Jurkat, Clone E6-1 (cell line): ENCODE results near the gene SPATA17. TPM values are rescaled to one million over a fixed set of nuclear protein-coding genes. Genes with fewer than 3 reads are reported as not detected.
"Not testable (repeated sequence)": the region's sequence is repeated elsewhere in the genome, so short reads cannot be mapped to it uniquely, and the experiment has no call there.

Source experiments
- DNase-seq: peaks from one replicate; pipeline ENCODE4 v3.0.0-alpha.2; 2011; ENCODE audit warnings: low read depth, low spot score
- H3K4me3 ChIP-seq: 2 replicates; pipeline ENCODE4 v1.5.1; 2011; ENCODE audit warnings: mild to moderate bottlenecking, low read length, control low read depth, moderate library complexity
- polyA plus RNA-seq: library from polyadenylated mRNA; unstranded; fragments of >200 nt; gene quantifications from one replicate; pipeline ENCODE4 v1.2.1, GENCODE V29; 2012; ENCODE audit warnings: missing spikeins; ENCODE audit not compliant: insufficient read length, insufficient read depth

Gene SPATA17, protein sequence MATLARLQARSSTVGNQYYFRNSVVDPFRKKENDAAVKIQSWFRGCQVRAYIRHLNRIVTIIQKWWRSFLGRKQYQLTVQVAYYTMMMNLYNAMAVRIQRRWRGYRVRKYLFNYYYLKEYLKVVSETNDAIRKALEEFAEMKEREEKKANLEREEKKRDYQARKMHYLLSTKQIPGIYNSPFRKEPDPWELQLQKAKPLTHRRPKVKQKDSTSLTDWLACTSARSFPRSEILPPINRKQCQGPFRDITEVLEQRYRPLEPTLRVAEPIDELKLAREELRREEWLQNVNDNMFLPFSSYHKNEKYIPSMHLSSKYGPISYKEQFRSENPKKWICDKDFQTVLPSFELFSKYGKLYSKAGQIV
- polyA plus RNA-seq: 0.98 TPM

- peak; percentile 85 for DNase-seq
- peak within 1 kb of the TSS; percentile 82 for H3K4me3 ChIP-seq
Observed at GRCh38 chr1:217630711-217631591, at the start of gene SPATA17, which contains the start of gene GPATCH2. SPATA17 (plus strand) TSS chr1:217631344; CDS start chr1:217631379, 35 bp downstream. GPATCH2 (minus strand) TSS chr1:217631090; CDS start chr1:217630971, 119 bp downstream.

DNA sequence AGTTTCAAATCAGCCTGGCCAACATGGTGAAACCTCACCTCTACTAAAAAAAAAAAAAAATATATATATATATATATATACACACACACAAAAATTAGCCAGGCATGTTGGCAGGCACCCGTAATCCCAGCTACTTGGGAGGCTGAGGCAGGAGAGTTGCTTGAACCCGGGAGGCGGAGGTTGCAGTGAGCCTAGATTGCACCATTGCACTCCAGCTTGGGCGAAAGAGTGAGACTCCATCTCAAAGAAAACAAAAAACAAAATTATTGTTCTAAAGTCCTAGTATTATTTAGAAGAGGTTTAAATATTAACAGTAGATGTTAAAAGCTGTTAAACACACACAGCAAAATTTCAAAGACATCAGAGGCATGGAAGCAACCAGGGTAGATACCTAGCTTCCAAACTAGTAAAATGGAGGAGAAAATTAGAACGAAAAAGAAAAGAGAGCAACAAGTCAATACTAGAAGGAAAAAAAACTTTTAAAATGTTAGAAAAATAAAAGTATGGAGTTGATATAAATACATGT lies 46.8 kb upstream of the SPATA17 start:
- H3K4me3 ChIP-seq, DNase-seq: not testable (repeated sequence)

GRCh38 chr1:217585577-217585976 lies 45.6 kb upstream of the SPATA17 start:
- no peak for DNase-seq
- no peak overlapping the region for H3K4me3 ChIP-seq

- no peak overlapping the region for H3K4me3 ChIP-seq
- DNase-seq: no peak
Observed at GRCh38 chr1:217586586-217586985, 44.6 kb upstream of the SPATA17 start.

GRCh38 chr1:217590598-217590997 lies 40.5 kb upstream of the SPATA17 start:
- no peak for DNase-seq
- H3K4me3 ChIP-seq: no peak overlapping the region

DNA sequence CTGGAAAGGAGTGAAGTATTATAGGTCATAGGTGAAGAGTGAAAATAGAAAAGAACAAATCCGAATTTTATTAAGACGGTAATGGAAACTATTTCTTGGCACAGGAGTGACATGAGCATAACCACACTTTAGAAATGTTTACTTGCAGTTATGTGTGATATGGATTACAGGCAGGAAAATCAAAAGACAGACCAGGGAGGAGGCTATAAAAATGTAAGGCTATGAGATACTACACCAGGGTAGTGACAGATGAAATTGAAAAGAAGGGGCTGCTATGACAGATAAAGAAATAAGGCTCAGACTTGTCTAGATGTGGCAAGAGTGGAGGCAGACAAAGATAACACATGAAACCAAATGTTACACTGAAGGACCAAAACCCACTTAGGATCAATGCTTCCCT lies 32.0 kb upstream of the SPATA17 start:
- no peak for DNase-seq
- H3K4me3 ChIP-seq: no peak overlapping the region

GRCh38 chr1:217602380-217602779 lies 28.8 kb upstream of the SPATA17 start:
- DNase-seq: no peak
- H3K4me3 ChIP-seq: no peak overlapping the region

DNA sequence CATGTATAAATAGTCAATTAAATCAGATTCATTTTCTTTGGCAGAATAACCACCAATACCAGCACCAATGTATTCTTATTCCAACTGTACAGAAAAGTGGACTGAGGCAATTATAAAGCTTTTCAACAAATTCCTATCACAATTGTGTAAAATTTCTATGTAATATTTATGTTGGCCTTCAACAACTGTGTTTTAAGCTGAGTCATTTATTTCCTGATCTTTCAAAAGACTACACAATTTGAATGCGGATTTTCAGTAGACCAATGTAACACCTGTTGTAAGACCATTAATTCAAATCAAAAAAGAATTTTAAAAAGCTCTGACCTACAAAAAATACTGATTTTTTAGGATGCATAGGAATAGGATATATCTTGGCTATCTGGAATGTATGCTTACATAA lies 25.8 kb upstream of the SPATA17 start:
- no peak overlapping the region for H3K4me3 ChIP-seq
- DNase-seq: no peak

DNA sequence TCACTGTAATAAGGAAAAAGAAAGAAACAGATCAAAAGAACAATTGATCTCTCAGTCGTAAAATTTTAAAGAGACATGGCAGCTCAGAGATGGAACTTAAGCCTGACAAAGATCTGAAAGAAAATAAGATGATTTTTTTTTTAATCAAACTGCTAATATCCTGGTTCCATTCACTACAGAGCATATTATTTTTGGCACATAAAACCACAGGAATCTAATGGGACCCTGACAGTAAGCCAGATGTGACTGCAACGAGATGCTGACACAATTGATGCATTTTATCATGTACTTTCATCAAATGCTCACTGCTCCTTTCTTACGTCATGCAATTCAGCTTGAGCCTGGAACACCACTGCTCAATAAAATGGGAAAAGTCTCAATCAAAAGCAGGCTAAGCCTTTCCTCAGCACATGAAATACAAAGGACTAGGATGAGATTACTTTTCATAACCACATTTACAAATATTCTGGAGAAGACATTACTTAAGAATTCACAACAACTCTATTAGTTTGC lies 16.9 kb upstream of the SPATA17 start:
- no peak for DNase-seq
- no peak overlapping the region for H3K4me3 ChIP-seq

- DNase-seq: no peak
- no peak overlapping the region for H3K4me3 ChIP-seq
Observed at GRCh38 chr1:217617126-217617525, 14.0 kb upstream of the SPATA17 start.

DNA sequence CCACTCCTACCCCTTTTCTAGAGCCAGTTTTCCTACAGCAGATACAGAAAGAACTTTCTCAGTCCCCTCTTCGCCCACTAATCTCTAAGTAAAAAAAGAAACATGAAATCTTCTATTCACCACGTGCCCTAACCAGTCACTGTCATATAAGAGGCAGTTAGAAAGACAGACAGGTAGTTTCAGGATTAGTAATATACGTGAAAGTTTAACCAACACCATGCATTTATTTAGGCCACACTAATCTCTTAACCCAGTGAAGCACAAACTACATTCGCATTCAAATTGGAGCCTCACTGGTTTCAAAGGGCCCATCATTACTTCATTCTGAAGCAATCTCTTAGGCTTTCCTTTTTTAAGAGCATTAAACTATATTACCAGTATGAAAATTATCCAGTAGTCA lies 10.3 kb upstream of the SPATA17 start:
- H3K4me3 ChIP-seq: no peak overlapping the region
- DNase-seq: no peak

DNA sequence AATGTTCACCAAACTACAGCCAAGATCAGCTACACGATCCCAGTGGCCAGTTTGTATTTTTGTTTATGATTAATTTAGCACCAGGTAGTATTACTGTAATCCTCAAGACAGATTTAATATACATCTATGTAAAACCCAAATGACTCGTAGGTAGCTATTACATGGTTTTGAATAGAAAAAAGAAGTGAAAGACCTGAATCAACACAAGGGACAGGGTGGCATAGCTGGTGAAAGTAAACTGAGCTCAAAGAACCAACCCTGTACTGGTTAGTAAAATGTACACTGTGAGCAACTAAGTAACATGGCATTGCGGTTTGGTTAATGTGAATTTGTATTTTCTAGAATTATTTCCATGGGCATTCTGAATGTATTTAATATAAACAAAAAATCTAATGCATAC lies 9.1 kb upstream of the SPATA17 start:
- no peak for DNase-seq
- H3K4me3 ChIP-seq: no peak overlapping the region

DNA sequence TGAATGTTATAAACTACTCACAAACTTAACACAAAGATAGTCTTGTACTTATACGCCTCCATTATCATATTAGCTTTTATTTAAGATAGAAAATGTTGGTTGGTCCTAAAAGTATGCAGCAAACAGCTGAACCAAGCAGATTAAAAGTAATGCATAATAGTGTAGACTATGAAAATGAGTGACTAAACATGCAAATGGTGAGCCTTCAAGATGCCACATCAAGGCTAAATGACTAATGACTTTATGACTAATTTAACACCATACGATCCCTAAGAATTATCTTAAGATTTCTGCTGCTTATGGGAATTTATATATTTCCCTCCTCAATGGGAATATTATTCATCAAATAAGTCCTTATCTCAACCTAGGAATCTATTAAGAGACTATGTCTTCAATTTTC lies 4.8 kb upstream of the SPATA17 start:
- H3K4me3 ChIP-seq: no peak overlapping the region

DNA sequence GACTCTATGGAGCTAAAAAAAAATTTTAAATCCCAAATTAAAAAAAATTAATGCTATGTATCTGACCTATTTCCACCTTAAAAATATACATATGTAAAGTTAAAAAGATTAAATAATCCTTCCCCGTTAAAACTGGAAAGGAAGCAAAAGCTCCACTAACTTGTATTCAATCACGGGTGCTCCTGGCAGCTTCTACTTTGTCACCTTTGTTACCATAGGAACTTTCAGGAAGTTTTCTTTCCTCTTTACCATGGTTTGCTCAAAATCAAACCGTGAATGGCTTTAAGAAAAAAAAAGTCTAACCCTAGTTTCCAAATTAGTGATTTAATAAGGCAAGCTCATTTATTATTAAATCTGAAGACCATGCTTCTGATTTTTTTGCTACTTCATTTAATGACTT lies 3.7 kb upstream of the SPATA17 start:
- H3K4me3 ChIP-seq: no peak overlapping the region
- DNase-seq: no peak

More for the DNA sequence above, 4.8 kb upstream of the SPATA17 start:
- no peak for DNase-seq

GRCh38 chr1:217642455-217642854 lies 11.3 kb downstream of the SPATA17 start:
- DNase-seq: no peak
- no peak overlapping the region for H3K4me3 ChIP-seq

DNA sequence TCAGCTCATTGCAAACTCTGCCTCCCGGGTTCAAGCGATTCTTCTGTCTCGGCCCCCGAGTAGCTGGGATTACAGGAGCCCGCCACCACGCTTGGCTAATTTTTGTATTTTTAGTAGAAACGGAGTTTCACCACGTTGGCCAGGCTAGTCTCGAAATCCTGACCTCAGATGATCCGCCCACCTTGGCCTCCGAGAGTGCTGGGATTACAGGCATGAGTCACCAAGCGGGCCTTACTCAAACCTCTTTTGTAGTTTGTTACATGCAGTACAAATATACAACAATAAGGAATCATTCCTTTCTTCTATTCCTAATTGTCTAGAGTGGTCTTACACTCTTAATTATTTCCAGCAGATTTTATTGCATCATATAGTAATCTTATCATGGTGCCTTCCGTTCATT lies 16.6 kb downstream of the SPATA17 start:
- H3K4me3 ChIP-seq: no peak overlapping the region
- DNase-seq: no peak

DNA sequence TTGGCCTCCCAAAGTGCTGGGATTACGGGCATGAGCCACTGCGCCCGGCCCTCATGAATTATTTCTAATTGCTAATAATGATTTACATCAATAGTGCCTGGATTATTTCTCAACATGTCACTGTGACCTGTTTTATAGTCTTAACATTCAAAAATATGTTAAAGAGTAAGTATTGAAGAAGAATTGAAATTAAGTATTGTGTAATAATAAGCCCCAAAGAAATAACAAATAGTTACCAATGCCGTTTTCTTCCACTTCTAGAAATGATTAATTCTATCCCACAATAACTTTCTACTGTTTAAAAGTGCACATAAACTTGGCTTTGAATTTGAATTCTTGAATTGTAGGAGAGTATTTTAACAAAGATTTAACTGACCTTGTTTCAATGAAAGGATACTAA lies 19.5 kb downstream of the SPATA17 start:
- no peak overlapping the region for H3K4me3 ChIP-seq
- no peak for DNase-seq

- DNase-seq: no peak
- no peak overlapping the region for H3K4me3 ChIP-seq
Observed at GRCh38 chr1:217660353-217661062, 29.4 kb downstream of the SPATA17 start.

DNA sequence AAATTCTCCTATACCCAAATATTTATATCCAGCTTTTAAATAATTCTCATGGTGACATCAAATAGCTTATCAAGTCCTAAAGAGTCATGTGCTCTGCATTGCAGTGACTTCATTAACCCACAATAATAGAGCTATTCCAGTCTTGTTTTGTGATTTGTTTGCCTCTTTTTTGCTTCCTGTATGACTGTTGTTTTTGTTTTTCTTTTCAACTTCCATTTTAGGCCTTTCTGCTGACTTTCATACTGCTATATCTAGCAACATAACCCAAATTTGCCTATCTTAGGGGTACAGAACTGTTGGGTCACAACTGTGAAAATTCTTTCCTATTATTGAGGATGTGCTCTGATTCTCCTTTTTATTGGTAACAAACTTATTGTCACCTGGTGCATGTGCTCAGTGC lies 30.3 kb downstream of the SPATA17 start:
- no peak overlapping the region for H3K4me3 ChIP-seq
- DNase-seq: no peak
